Endothelial cell (in vitro differentiated cells): ENCODE results near the gene B9D1. TPM values are rescaled to one million over a fixed set of nuclear protein-coding genes. Genes with fewer than 3 reads are reported as not detected.

Experiments
- DNase-seq: peaks from one replicate; pipeline ENCODE4 v3.0.0; 2021; ENCODE audit warnings: low spot score
- H3K27ac Mint-ChIP-seq: one replicate; pipeline ENCODE4 v1.8.0; 2021; ENCODE audit warnings: mixed read lengths, inconsistent platforms; ENCODE audit not compliant: unreplicated experiment
- H3K27me3 Mint-ChIP-seq: one replicate; pipeline ENCODE4 v1.8.0; 2021; ENCODE audit warnings: mild to moderate bottlenecking, moderate library complexity, mixed read lengths, inconsistent platforms; ENCODE audit not compliant: unreplicated experiment
- H3K36me3 Mint-ChIP-seq: one replicate; pipeline ENCODE4 v1.8.0; 2021; ENCODE audit warnings: mild to moderate bottlenecking, low read depth, mixed read lengths, inconsistent platforms; ENCODE audit not compliant: unreplicated experiment
- H3K4me1 Mint-ChIP-seq: one replicate; pipeline ENCODE4 v1.8.0; 2021; ENCODE audit warnings: mild to moderate bottlenecking, mixed read lengths, inconsistent platforms; ENCODE audit not compliant: unreplicated experiment
- H3K4me3 Mint-ChIP-seq: one replicate; pipeline ENCODE4 v1.8.0; 2021; ENCODE audit warnings: mild to moderate bottlenecking, mixed read lengths, inconsistent platforms; ENCODE audit not compliant: unreplicated experiment
- H3K9me3 Mint-ChIP-seq: one replicate; pipeline ENCODE4 v1.8.0; 2021; ENCODE audit warnings: mixed read lengths, inconsistent platforms; ENCODE audit not compliant: unreplicated experiment
- total RNA-seq: library from RNA; stranded (reverse); fragmentation: NEBNext Ultra II Directional; extraction: Animal tissue kit (Norgen Biotek cat#: 25700); gene quantifications from one replicate; pipeline ENCODE4 v1.2.1, GENCODE V29; 2021; ENCODE audit not compliant: unreplicated experiment
- TF ChIP-seq, protein P1 (sequence below): fragments of 200-600 bp; sonication (generic); IDR thresholded peaks from one replicate; pipeline ENCODE4 v1.5.0; 2021; ENCODE audit warnings: antibody characterized with exemption; ENCODE audit not compliant: unreplicated experiment

B9D1 gene
- total RNA-seq, 1 donor from 2014 or later = 6.2 TPM

DNA sequence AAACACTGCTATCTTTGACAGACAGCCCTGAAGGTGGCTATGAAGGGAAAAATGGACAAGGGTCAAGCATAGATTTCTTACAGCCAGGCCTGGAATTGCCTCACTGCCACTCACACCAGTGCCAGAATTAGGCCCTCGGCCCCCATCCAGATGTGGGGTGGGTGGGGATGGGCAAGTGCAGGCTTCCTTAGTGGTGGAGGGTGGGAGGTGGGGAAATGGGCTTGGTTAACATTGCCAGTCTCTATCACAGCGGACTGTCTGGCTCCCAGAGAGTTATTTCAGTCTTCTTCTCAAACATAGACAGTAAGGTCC lies 24.9 kb downstream of the B9D1 start:
- peaks cover 15% of the 10 kb centered on the region for H3K36me3 Mint-ChIP-seq
- H3K4me1 Mint-ChIP-seq = peaks cover 13% of the 10 kb centered on the region
- peaks cover 11% of the 10 kb centered on the region for H3K27me3 Mint-ChIP-seq
- no peak overlapping the region for H3K4me3 Mint-ChIP-seq
- TF ChIP-seq, protein P1, sequence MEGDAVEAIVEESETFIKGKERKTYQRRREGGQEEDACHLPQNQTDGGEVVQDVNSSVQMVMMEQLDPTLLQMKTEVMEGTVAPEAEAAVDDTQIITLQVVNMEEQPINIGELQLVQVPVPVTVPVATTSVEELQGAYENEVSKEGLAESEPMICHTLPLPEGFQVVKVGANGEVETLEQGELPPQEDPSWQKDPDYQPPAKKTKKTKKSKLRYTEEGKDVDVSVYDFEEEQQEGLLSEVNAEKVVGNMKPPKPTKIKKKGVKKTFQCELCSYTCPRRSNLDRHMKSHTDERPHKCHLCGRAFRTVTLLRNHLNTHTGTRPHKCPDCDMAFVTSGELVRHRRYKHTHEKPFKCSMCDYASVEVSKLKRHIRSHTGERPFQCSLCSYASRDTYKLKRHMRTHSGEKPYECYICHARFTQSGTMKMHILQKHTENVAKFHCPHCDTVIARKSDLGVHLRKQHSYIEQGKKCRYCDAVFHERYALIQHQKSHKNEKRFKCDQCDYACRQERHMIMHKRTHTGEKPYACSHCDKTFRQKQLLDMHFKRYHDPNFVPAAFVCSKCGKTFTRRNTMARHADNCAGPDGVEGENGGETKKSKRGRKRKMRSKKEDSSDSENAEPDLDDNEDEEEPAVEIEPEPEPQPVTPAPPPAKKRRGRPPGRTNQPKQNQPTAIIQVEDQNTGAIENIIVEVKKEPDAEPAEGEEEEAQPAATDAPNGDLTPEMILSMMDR = no peak
- DNase-seq = no peak
- no peak overlapping the region for H3K27ac Mint-ChIP-seq
- no peaks in the 10 kb centered on the region for H3K9me3 Mint-ChIP-seq

DNA sequence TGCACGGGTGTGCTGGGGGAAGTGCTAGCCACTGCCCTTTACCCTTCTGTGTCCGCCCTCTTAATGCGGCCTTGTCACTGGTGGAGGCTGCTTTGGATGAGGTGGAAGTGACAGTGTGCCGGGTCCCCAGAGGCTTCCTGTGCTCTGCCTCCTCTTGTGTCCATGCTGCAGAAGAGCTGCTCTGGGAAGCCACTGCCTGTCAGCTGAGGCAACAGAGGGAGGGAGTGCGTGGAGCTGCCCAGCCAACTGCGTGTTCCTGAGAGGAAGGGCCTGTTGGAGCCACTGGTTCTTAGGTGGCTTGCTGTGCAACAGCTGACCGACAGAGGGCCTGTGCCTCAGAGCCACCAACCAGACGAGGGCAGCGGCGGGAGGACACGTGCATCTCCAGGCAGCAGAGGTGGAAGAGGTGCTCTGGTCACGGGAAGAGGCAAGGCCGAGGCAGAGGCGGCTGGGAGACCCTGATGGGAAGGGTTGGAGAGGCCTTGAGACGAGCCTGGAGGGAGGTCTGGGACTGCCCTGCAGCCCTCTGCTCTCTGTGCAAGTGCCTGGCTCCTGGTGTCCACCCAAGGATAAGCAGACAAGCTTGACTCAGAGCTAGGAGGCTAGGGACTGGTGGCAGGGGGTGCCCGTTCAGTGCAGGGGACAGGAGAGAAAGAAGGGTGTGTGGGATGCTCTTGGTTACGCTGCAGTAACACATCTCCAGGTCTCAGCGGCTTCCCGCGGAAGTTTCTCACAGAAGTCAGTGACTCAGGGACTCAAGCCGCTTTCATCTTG lies 25.4 kb downstream of the B9D1 start:
- DNase-seq = no peak
- H3K27me3 Mint-ChIP-seq = peaks cover 11% of the 10 kb centered on the region
- H3K27ac Mint-ChIP-seq = peak overlapping the region; percentile 16
- H3K9me3 Mint-ChIP-seq = no peaks in the 10 kb centered on the region
- H3K4me3 Mint-ChIP-seq = no peak overlapping the region
- peaks cover 18% of the 10 kb centered on the region for H3K36me3 Mint-ChIP-seq
- TF ChIP-seq, protein P1 = no peak
- H3K4me1 Mint-ChIP-seq = peaks cover 12% of the 10 kb centered on the region

DNA sequence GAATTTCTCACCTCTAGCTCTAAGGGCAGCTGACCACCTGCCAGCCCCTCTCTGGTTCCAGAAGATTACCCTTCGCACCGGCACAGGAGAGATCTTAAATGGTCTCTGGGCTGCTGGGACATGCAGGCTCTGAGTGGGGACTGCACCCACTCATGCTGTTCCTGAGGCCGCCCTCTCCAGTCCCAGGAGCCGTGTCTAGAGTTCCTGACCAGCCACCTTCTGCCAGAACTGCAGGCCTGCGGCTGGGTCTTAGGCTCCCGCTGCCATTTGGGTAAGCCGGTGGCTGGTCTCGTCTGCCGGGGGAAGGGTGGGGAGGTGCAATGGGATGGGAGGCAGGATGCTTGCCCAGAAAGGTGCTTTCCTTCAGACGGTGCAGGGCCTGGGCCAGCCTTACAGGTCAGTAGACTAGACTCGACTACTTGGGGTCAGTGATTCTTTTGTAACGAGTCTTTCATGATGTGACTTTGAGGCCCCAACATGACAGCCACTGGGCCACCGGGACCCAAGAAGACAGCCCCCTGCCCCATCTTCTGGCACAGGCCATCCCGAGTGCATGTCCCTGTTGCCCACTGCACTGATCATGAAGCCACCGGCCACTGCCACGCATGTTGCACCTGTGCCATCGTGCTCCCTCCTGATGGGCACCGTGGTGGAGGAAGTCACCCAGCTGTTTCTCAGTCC lies 26.4 kb downstream of the B9D1 start:
- H3K27me3 Mint-ChIP-seq = peaks cover 6% of the 10 kb centered on the region
- H3K36me3 Mint-ChIP-seq = peaks cover 8% of the 10 kb centered on the region
- TF ChIP-seq, protein P1 = no peak
- no peaks in the 10 kb centered on the region for H3K9me3 Mint-ChIP-seq
- H3K4me1 Mint-ChIP-seq = peaks cover 2% of the 10 kb centered on the region
- DNase-seq = no peak
- H3K27ac Mint-ChIP-seq = no peak overlapping the region
- no peak overlapping the region for H3K4me3 Mint-ChIP-seq

DNA sequence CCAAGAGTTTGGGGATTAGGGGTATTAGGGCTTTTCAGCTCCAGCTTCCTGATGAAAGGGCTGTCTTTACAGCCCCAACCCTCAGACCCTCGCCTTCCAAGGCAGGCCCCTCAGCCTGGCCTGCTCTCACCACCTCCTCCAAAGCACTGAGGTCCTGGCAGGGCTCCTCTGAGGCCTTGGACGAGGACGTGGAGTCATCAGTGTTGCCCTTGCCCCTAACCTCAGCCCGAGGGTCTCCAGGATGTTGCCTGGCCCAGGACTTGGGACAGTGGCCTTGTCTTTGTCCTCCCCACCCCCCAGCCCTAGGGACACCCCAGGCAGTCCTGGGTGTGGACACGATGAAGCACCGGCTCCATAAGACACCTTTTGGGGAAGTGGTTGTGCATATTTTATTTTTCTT lies 28.2 kb downstream of the B9D1 start:
- no peaks in the 10 kb centered on the region for H3K9me3 Mint-ChIP-seq
- H3K4me3 Mint-ChIP-seq = no peak overlapping the region
- TF ChIP-seq, protein P1 = no peak
- H3K27me3 Mint-ChIP-seq = peaks cover 2% of the 10 kb centered on the region
- peaks cover 14% of the 10 kb centered on the region for H3K36me3 Mint-ChIP-seq
- H3K27ac Mint-ChIP-seq = no peak overlapping the region
- no peaks in the 10 kb centered on the region for H3K4me1 Mint-ChIP-seq
- no peak for DNase-seq

DNA sequence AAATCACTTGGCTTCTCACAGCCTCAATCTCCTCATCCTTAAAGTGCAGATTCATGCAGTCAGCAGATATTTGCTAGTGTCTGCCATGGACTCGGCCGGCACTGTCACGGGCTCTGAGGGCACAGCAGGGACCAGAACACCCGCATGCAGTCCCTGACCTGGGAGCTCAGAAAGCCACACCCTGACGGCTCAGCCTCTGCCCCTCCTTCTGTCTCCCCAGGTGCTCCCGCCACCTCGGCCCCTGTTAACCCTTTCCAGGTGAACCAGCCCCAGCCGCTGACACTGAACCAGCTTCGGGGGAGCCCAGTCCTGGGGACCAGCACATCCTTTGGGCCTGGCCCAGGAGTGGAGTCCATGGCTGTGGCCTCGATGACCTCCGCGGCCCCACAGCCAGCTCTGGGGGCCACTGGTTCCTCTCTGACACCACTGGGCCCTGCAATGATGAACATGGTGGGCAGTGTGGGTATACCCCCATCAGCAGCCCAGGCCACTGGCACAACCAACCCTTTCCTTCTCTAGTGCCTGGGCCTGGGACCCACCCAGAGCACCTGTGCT lies 28.7 kb downstream of the B9D1 start:
- peaks cover 15% of the 10 kb centered on the region for H3K36me3 Mint-ChIP-seq
- H3K27me3 Mint-ChIP-seq = peaks cover 4% of the 10 kb centered on the region
- H3K9me3 Mint-ChIP-seq = no peaks in the 10 kb centered on the region
- TF ChIP-seq, protein P1 = no peak
- H3K4me3 Mint-ChIP-seq = no peak overlapping the region
- no peak for DNase-seq
- no peaks in the 10 kb centered on the region for H3K4me1 Mint-ChIP-seq
- H3K27ac Mint-ChIP-seq = no peak overlapping the region
